HCT116 (cell line): ENCODE data around the gene PRRC2C. TPM values are rescaled to one million over a fixed set of nuclear protein-coding genes. Genes with fewer than 3 reads are reported as not detected.

Experiments
- ATAC-seq: fragments of 200-7000 bp; cut with Tn5 transposase; 2 replicates; pipeline ENCODE4 v1.9.1; 2020; ENCODE audit warnings: mild to moderate bottlenecking, moderate library complexity
- BruUV-seq: library from RNA; stranded (reverse); fragments of 400-500 nt; replicated peaks from 2 replicates; lab custom pipeline; 2021; lab: Mats Ljungman, UMichigan
- CTCF ChIA-PET: fragments of 300-600 bp; sonication (Branson Sonifier 250); formaldehyde crosslinking; loops from one replicate; lab custom pipeline; 2021; ENCODE audit warnings: antibody characterized with exemption; lab: Charles Lee
- POLR2A ChIA-PET: fragments of 300-600, 350-600 bp; sonication (Branson Sonifier 250); formaldehyde crosslinking; loops from one replicate; lab custom pipeline; 2021; ENCODE audit warnings: antibody characterized with exemption; lab: Charles Lee
- RAD21 ChIA-PET, 2 experiments: fragments of 300-600 bp; sonication (Branson Sonifier 250); formaldehyde crosslinking; loops; one replicate each; lab custom pipeline; 2023; ENCODE audit warnings: low total read pairs in 2 of 2; ENCODE audit not compliant: uncharacterized antibody in 2 of 2, unreplicated experiment in 2 of 2, low non-redundant PET in 1 of 2; lab: Charles Lee
- DNase-seq: peaks from one replicate; pipeline ENCODE4 v3.0.0-alpha.2; 2010; ENCODE audit warnings: low read depth, low spot score
- H2AFZ ChIP-seq: fragments of 200-600 bp; shearing (Covaris generic), sonication (generic); 2 replicates; pipeline ENCODE4 v1.6.1; 2017; ENCODE audit warnings: low read depth, mixed run types, mixed read lengths, antibody characterized with exemption, low read length; ENCODE audit not compliant: poor library complexity, severe bottlenecking
- H3K27ac ChIP-seq: 2 replicates; pipeline ENCODE4 v1.5.1; 2012; ENCODE audit warnings: low read depth, low read length
- H3K27me3 ChIP-seq: fragments of 200-600 bp; sonication (generic); 2 replicates; pipeline ENCODE4 v1.6.1; 2016; ENCODE audit warnings: mixed run types, low read length, mixed read lengths; ENCODE audit not compliant: insufficient read depth
- H3K36me3 ChIP-seq, 2 experiments: fragments of 200-500 bp in 1 of 2; fragments of 200-600 bp in 1 of 2; sonication (Bioruptor generic) in 1 of 2; sonication (generic) in 1 of 2; 2 replicates each; pipeline versions ENCODE4 v1.5.1 to v1.6.1; 2014 to 2016; ENCODE audit warnings: low read length in 2 of 2, inconsistent platforms in 1 of 2, mixed read lengths in 1 of 2, mixed run types in 1 of 2; ENCODE audit not compliant: insufficient read depth in 2 of 2, control insufficient read depth in 1 of 2
- H3K4me1 ChIP-seq, 2 experiments: fragments of 200-600 bp in 1 of 2; sonication (generic) in 1 of 2; 2 replicates each; pipeline versions ENCODE4 v1.5.1 to v1.6.1; 2012 to 2017; ENCODE audit warnings: low read length in 2 of 2, inconsistent platforms in 1 of 2, mild to moderate bottlenecking in 1 of 2, mixed read lengths in 1 of 2, mixed run types in 1 of 2, moderate library complexity in 1 of 2; ENCODE audit not compliant: insufficient read depth in 2 of 2, control insufficient read depth in 1 of 2
- H3K4me2 ChIP-seq: fragments of 200-600 bp; sonication (generic); 2 replicates; pipeline ENCODE4 v1.6.1; 2017; ENCODE audit warnings: mixed run types, low read length, mixed read lengths
- H3K4me3 ChIP-seq, 2 experiments: fragments of 200-600 bp in 1 of 2; sonication (generic) in 1 of 2; replicated peaks in 1 of 2; 2 replicates each; pipeline ENCODE4 v1.5.1; 2011 to 2016; ENCODE audit warnings: low read length in 2 of 2, control low read depth in 1 of 2, low read depth in 1 of 2, mild to moderate bottlenecking in 1 of 2, mixed read lengths in 1 of 2, mixed run types in 1 of 2
- H3K79me2 ChIP-seq: fragments of 200-600 bp; sonication (generic); 2 replicates; pipeline ENCODE4 v1.6.1; 2017; ENCODE audit warnings: mild to moderate bottlenecking, mixed run types, low read length, moderate library complexity, mixed read lengths; ENCODE audit not compliant: insufficient read depth
- H3K9ac ChIP-seq: fragments of 200-600 bp; sonication (generic); 2 replicates; pipeline ENCODE4 v1.6.1; 2016; ENCODE audit warnings: low read length, mixed read lengths
- H3K9me2 ChIP-seq: fragments of 200-600 bp; sonication (generic), shearing (Covaris generic); 2 replicates; pipeline ENCODE4 v1.6.1; 2017; ENCODE audit warnings: mixed run types, mild to moderate bottlenecking, moderate library complexity; ENCODE audit not compliant: insufficient read depth
- H3K9me3 ChIP-seq, 2 experiments: fragments of 200-500 bp in 1 of 2; fragments of 200-600 bp in 1 of 2; sonication (Bioruptor generic) in 1 of 2; sonication (generic) in 1 of 2; 2 replicates each; pipeline ENCODE4 v1.6.1; 2014 to 2017; ENCODE audit warnings: low read length in 2 of 2, mixed read lengths in 2 of 2, inconsistent platforms in 1 of 2, low read depth in 1 of 2, mild to moderate bottlenecking in 1 of 2, mixed run types in 1 of 2, moderate library complexity in 1 of 2; ENCODE audit not compliant: control insufficient read depth in 1 of 2, insufficient read depth in 1 of 2
- H4K20me1 ChIP-seq: fragments of 200-600 bp; sonication (generic), shearing (Covaris generic); 2 replicates; pipeline ENCODE4 v1.6.1; 2017; ENCODE audit warnings: mixed run types, mild to moderate bottlenecking, moderate library complexity; ENCODE audit not compliant: insufficient read depth
- ELF1 ChIP-seq: IDR thresholded peaks from 2 replicates; pipeline ENCODE4 v1.6.1; 2012; ENCODE audit warnings: low read depth, borderline replicate concordance
- EZH2phosphoT487 ChIP-seq: fragments of 200-600 bp; IDR thresholded peaks from 2 replicates; pipeline ENCODE4 v1.6.1; 2018; ENCODE audit warnings: antibody characterized with exemption, borderline replicate concordance
- POLR2AphosphoS5 ChIP-seq: IDR thresholded peaks from 2 replicates; pipeline ENCODE4 v1.6.1; 2011; ENCODE audit warnings: mild to moderate bottlenecking, low read depth, low read length, moderate library complexity
- REST ChIP-seq: IDR thresholded peaks from 2 replicates; pipeline ENCODE4 v1.6.1; 2012; ENCODE audit warnings: low read depth
- TCF7L2 ChIP-seq: IDR thresholded peaks from 2 replicates; pipeline ENCODE4 v1.7.0; 2011; ENCODE audit warnings: borderline replicate concordance, inconsistent platforms; ENCODE audit not compliant: insufficient read depth, insufficient read length; ENCODE audit errors: extremely low read depth
- ZFX ChIP-seq: fragments of 450-650 bp; IDR thresholded peaks from 2 replicates; pipeline ENCODE4 v1.6.1; 2017
- intact Hi-C: fragments of 100-400 bp; cut with micrococcal nuclease; formaldehyde crosslinking; loops from 2 replicates; pipeline ENCODE4 v1.10.0; 2022
- total RNA-seq: library from RNA; stranded (reverse); gene quantifications from one replicate; pipeline ENCODE4 v1.2.1, GENCODE V29; 2021; ENCODE audit not compliant: unreplicated experiment

Gene PRRC2C
- total RNA-seq, 1 experiment from 2014 or later = 154 TPM

GRCh38 chr1:171494076-171494475 lies 8.7 kb downstream of the PRRC2C start:
- no peak overlapping the region for H3K9ac ChIP-seq
- H3K4me3 ChIP-seq = no peak overlapping the region
- H3K27me3 ChIP-seq = no peaks in the 10 kb centered on the region
- ATAC-seq (no peak), DNase-seq (no peak)
- intact Hi-C loops = no loop called here
- ChIA-PET RAD21 (no interaction called here), POLR2A (no interaction called here), CTCF (interaction anchor here (1.3 kb wide), 1 partner anchor 9 kb away, joined by 6 read pairs; the partner anchor contains the start of gene PRRC2C)
- BruUV-seq = no TSS peak
- peaks cover 47% of the 10 kb centered on the region for H4K20me1 ChIP-seq
- peaks cover 5 to 12% of the 10 kb centered on the region in 2 experiments; a peak in 2 of 4 replicates for H3K36me3 ChIP-seq
- no peak overlapping the region for H2AFZ ChIP-seq
- no peaks in the 10 kb centered on the region for H3K9me3 ChIP-seq
- no peaks in the 10 kb centered on the region for H3K4me1 ChIP-seq
- TF ChIP-seq ZFX = no peak
- TF ChIP-seq EZH2phosphoT487 = no peak
- TF ChIP-seq TCF7L2 = no peak
- TF ChIP-seq REST = no peak
- TF ChIP-seq ELF1 = no peak
- TF ChIP-seq POLR2AphosphoS5 = no peak
- peaks cover 100% of the 10 kb centered on the region for H3K79me2 ChIP-seq
- no peak overlapping the region for H3K4me2 ChIP-seq
- H3K27ac ChIP-seq = no peak overlapping the region
- H3K9me2 ChIP-seq = no peaks in the 10 kb centered on the region

- ATAC-seq = no peak
- RAD21 ChIA-PET = no interaction called here
These were observed 10.1 kb downstream of the PRRC2C start for GRCh38 chr1:171495444-171495843.

More at GRCh38 chr1:171495444-171495843, 10.1 kb downstream of the PRRC2C start:
- POLR2A ChIA-PET = no interaction called here
- no peak for TF ChIP-seq POLR2AphosphoS5
- no peak for TF ChIP-seq REST
- TF ChIP-seq, all 23 proteins: peak for 0
- no peaks in the 10 kb centered on the region for H3K9me2 ChIP-seq
- no peaks in the 10 kb centered on the region for H3K4me1 ChIP-seq
- H4K20me1 ChIP-seq = peaks cover 46% of the 10 kb centered on the region
- no peak overlapping the region for H3K9ac ChIP-seq
- intact Hi-C loops = no loop called here
- no peaks in the 10 kb centered on the region for H3K9me3 ChIP-seq
- H3K4me2 ChIP-seq = no peak overlapping the region
- CTCF ChIA-PET = no interaction called here
- DNase-seq = no peak
- no TSS peak for BruUV-seq
- H3K27me3 ChIP-seq = no peaks in the 10 kb centered on the region
- no peak overlapping the region for H3K4me3 ChIP-seq
- peaks cover 5 to 8% of the 10 kb centered on the region in 2 experiments; a peak in 2 of 4 replicates for H3K36me3 ChIP-seq
- H3K27ac ChIP-seq = no peak overlapping the region
- no peak overlapping the region for H2AFZ ChIP-seq
- peaks cover 100% of the 10 kb centered on the region for H3K79me2 ChIP-seq
